DOHH2 (cell line): ENCODE results near the gene MEAF6.

Experiments
- H3F3A ChIP-seq: fragments of 200-600 bp; sonication (generic), shearing (Covaris generic); 2 replicates; pipeline ENCODE4 v1.6.0; 2016; ENCODE audit warnings: antibody characterized with exemption, mild to moderate bottlenecking; ENCODE audit not compliant: control insufficient read depth, insufficient read depth
- H3K27ac ChIP-seq: fragments of 200-600 bp; sonication (generic); 2 replicates; pipeline ENCODE4 v1.5.1; 2014; ENCODE audit warnings: low read depth, mild to moderate bottlenecking, low read length, moderate library complexity
- H3K27me3 ChIP-seq: fragments of 200-600 bp; sonication (generic); 2 replicates; pipeline ENCODE4 v1.6.1; 2014; ENCODE audit warnings: mild to moderate bottlenecking, low read length, mixed read lengths; ENCODE audit not compliant: control insufficient read depth
- H3K36me3 ChIP-seq: fragments of 200-600 bp; sonication (generic); 2 replicates; pipeline ENCODE4 v1.6.1; 2014; ENCODE audit warnings: mild to moderate bottlenecking, low read length, moderate library complexity, mixed read lengths; ENCODE audit not compliant: control insufficient read depth
- H3K4me1 ChIP-seq: fragments of 200-600 bp; sonication (generic); 2 replicates; pipeline ENCODE4 v1.6.1; 2014; ENCODE audit warnings: mild to moderate bottlenecking, low read length, mixed read lengths; ENCODE audit not compliant: control insufficient read depth
- H3K4me2 ChIP-seq: fragments of 200-600 bp; sonication (generic); 2 replicates; pipeline ENCODE4 v1.6.0; 2014; ENCODE audit warnings: mild to moderate bottlenecking, low read length, moderate library complexity
- H3K4me3 ChIP-seq: fragments of 200-600 bp; sonication (generic); 2 replicates; pipeline ENCODE4 v1.5.1; 2014; ENCODE audit warnings: mild to moderate bottlenecking, low read length, mixed read lengths
- H3K79me2 ChIP-seq: fragments of 200-600 bp; sonication (generic); 2 replicates; pipeline ENCODE4 v1.6.1; 2014; ENCODE audit warnings: mild to moderate bottlenecking, low read length, mixed read lengths; ENCODE audit not compliant: control insufficient read depth
- H3K9me2 ChIP-seq: fragments of 200-600 bp; sonication (generic); replicated peaks from 2 replicates; pipeline ENCODE4 v1.6.1; 2014; ENCODE audit warnings: mild to moderate bottlenecking, low read length, mixed read lengths; ENCODE audit not compliant: control insufficient read depth
- H3K9me3 ChIP-seq: fragments of 200-600 bp; sonication (generic); 2 replicates; pipeline ENCODE4 v1.6.1; 2014; ENCODE audit warnings: antibody characterized with exemption, low read length, mixed read lengths; ENCODE audit not compliant: control insufficient read depth, insufficient read depth
- H4K20me1 ChIP-seq: fragments of 200-600 bp; sonication (generic); 2 replicates; pipeline ENCODE4 v1.6.0; 2014; ENCODE audit warnings: low read depth, mild to moderate bottlenecking, antibody characterized with exemption, low read length, moderate library complexity; ENCODE audit not compliant: control insufficient read depth, insufficient read depth
- EZH2phosphoT487 ChIP-seq: fragments of 200-600 bp; sonication (generic); IDR thresholded peaks from 2 replicates; pipeline ENCODE4 v1.6.1; 2017; ENCODE audit warnings: borderline replicate concordance, mild to moderate bottlenecking, antibody characterized with exemption, low read length, moderate library complexity, mixed read lengths
- TF ChIP-seq, protein P1 (sequence below): fragments of 200-600 bp; sonication (generic); IDR thresholded peaks from one replicate; pipeline ENCODE4 v1.5.1; 2014; ENCODE audit warnings: antibody characterized with exemption, mild to moderate bottlenecking, low read depth, low read length; ENCODE audit not compliant: poor library complexity, severe bottlenecking

The MEAF6 gene

DNA sequence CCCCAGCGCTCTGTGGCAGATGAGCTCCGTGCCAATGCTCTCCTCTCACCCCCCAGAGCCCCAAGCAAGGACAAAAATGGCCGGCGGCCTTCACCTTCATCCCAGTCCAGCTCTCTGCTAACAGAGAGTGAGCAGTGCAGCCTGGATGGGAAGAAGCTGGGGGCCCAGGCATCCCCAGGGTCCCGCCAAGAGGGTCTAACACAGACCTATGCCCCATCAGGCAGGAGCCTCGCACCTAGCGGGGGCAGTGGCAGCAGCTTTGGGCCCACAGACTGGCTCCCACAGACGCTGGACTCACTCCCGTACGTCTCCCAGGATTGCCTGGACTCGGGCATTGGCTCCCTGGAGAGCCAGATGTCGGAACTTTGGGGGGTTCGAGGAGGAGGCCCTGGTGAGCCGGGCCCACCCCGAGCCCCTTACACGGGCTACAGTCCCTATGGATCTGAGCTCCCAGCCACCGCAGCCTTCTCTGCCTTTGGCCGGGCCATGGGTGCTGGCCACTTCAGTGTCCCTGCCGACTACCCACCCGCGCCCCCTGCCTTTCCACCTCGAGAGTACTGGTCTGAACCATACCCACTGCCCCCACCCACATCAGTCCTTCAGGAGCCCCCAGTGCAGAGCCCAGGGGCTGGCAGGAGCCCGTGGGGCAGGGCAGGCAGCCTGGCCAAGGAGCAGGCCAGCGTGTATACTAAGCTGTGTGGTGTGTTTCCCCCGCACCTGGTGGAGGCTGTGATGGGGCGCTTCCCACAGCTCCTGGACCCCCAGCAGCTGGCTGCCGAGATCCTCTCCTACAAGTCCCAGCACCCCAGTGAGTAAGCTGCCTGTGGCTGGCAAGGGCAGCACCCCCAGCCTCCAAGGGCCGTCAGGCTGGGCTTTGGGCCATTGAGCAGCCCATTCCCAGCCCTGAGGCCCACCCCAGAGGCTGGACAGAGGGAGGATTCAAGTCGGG lies 31.5 kb downstream of the MEAF6 start:
- 0 out of 2 replicates have a peak, but pooled peaks cover 4% of the 10 kb centered on the region for H4K20me1 ChIP-seq
- peaks cover 17% of the 10 kb centered on the region for H3F3A ChIP-seq
- H3K27ac ChIP-seq: no peak overlapping the region
- no peak for TF ChIP-seq EZH2phosphoT487
- TF ChIP-seq, protein P1, sequence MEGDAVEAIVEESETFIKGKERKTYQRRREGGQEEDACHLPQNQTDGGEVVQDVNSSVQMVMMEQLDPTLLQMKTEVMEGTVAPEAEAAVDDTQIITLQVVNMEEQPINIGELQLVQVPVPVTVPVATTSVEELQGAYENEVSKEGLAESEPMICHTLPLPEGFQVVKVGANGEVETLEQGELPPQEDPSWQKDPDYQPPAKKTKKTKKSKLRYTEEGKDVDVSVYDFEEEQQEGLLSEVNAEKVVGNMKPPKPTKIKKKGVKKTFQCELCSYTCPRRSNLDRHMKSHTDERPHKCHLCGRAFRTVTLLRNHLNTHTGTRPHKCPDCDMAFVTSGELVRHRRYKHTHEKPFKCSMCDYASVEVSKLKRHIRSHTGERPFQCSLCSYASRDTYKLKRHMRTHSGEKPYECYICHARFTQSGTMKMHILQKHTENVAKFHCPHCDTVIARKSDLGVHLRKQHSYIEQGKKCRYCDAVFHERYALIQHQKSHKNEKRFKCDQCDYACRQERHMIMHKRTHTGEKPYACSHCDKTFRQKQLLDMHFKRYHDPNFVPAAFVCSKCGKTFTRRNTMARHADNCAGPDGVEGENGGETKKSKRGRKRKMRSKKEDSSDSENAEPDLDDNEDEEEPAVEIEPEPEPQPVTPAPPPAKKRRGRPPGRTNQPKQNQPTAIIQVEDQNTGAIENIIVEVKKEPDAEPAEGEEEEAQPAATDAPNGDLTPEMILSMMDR: no peak
- H3K4me3 ChIP-seq: no peak overlapping the region
- no peaks in the 10 kb centered on the region for H3K9me3 ChIP-seq
- H3K4me2 ChIP-seq: no peak overlapping the region
- H3K79me2 ChIP-seq: peaks cover 25% of the 10 kb centered on the region
- peaks cover 38% of the 10 kb centered on the region for H3K4me1 ChIP-seq
- no peaks in the 10 kb centered on the region for H3K27me3 ChIP-seq
- H3K9me2 ChIP-seq: no peaks in the 10 kb centered on the region
- H3K36me3 ChIP-seq: peaks cover 69% of the 10 kb centered on the region

DNA sequence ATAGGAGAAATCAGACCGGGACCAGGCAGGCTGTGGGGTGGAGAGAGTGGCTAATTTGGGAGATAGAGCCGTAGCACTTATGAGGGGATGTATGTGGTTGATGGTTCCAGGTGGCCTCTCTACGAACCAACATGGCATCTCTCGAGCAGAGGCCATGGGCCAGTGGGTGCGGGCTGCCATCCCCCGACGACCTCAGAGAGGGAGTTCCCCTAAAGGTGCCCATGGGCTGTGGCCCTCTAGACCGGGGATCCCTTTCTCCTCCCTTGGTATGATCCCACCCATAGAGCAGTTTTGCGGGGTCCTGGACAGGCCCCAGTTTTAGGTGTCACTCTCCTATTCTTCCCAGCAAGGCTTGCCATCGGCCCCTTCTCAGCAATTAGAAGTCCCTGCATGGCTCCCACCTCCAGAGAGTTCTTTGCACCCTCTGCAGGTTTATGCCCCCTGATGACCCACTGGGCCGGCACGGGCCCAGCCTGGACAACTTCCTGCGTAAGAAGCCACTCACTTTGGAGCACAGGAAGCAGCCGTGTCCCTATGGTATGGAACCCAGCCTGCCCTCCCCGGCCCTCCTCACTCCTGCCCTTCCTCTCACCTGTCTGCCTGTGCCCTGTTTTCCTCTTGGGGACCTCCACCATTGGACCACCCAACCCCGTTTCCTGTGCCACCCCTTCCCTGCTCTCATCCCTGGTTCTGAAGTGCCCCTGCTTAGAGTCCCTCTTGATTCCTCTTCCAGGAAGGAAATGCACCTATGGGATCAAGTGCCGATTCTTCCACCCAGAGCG lies 32.4 kb downstream of the MEAF6 start:
- H4K20me1 ChIP-seq: 0 out of 2 replicates have a peak, but pooled peaks cover 7% of the 10 kb centered on the region
- H3F3A ChIP-seq: peaks cover 20% of the 10 kb centered on the region
- H3K9me3 ChIP-seq: no peaks in the 10 kb centered on the region
- H3K27me3 ChIP-seq: no peaks in the 10 kb centered on the region
- H3K9me2 ChIP-seq: no peaks in the 10 kb centered on the region
- TF ChIP-seq, protein P1: no peak
- TF ChIP-seq EZH2phosphoT487: no peak
- H3K36me3 ChIP-seq: peaks cover 75% of the 10 kb centered on the region
- H3K4me3 ChIP-seq: no peak overlapping the region
- peaks cover 34% of the 10 kb centered on the region for H3K79me2 ChIP-seq
- no peak overlapping the region for H3K27ac ChIP-seq
- no peak overlapping the region for H3K4me2 ChIP-seq
- H3K4me1 ChIP-seq: peaks cover 44% of the 10 kb centered on the region

DNA sequence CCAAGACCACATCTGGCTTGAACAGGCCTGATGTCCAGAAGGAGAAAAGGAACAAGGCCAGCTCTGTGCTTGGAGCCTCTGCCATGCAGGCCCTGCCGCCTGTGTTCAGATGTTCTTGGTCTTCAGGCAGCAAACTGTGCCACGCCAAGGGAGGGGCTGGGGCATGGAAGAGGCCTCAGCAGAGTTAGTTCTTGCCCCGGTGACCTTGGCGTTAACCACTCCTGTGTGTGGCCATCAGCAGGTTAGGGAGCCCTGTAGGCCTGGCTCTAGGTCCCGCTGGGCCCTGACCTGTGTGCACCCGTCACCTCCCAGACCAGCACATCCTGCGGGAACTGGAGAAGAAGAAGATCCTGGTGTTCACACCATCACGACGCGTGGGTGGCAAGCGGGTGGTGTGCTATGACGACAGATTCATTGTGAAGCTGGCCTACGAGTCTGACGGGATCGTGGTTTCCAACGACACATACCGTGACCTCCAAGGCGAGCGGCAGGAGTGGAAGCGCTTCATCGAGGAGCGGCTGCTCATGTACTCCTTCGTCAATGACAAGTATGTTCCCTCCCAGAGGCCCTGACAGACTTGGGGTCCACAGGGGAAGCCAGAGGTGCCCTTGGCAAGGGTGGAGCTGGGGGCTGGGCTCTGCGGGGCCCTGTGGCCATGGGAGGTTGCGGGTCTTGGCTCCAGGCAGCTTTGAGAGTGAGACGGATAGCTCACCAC lies 33.1 kb downstream of the MEAF6 start:
- Histone ChIP-seq H3K9me3 (no peaks in the 10 kb centered on the region), H3F3A (peaks cover 20% of the 10 kb centered on the region), H3K9me2 (no peaks in the 10 kb centered on the region), H3K4me3 (no peak overlapping the region), H3K4me2 (no peak overlapping the region), H3K36me3 (peaks cover 79% of the 10 kb centered on the region), H3K27ac (no peak overlapping the region), H3K27me3 (no peaks in the 10 kb centered on the region), H4K20me1 (peaks cover 4% of the 10 kb centered on the region; the same call in 1 of the 2 replicates), H3K4me1 (peaks cover 44% of the 10 kb centered on the region), H3K79me2 (peaks cover 41% of the 10 kb centered on the region)
- TF ChIP-seq, protein P1: no peak
- no peak for TF ChIP-seq EZH2phosphoT487
